Activated CD8-positive, alpha-beta T cell treated with anti-CD3 and anti-CD28 coated beads for 36 hours (primary cell): Measurements from ENCODE around the gene ADISSP. TPM values are rescaled to one million over a fixed set of nuclear protein-coding genes. Genes with fewer than 3 reads are reported as not detected.

Experiments used
- ATAC-seq: fragments of 200-7000 bp; cut with Tn5 transposase; one replicate; pipeline ENCODE4 v1.10.0; 2021; ENCODE audit warnings: mild to moderate bottlenecking, moderate library complexity
- CTCF ChIA-PET: fragments of 350-600 bp; sonication (Branson Sonifier 250); formaldehyde crosslinking; loops from one replicate; lab custom pipeline; 2021; ENCODE audit warnings: antibody characterized with exemption; lab: Charles Lee
- POLR2A ChIA-PET: fragments of 350-600 bp; sonication (Branson Sonifier 250); formaldehyde crosslinking; loops from one replicate; lab custom pipeline; 2021; ENCODE audit warnings: antibody characterized with exemption; lab: Charles Lee
- DNase-seq: peaks from one replicate; pipeline ENCODE4 v3.0.0-alpha.2; 2020
- H3K27ac Mint-ChIP-seq: one replicate; pipeline ENCODE4 v1.8.0; 2021; ENCODE audit warnings: mild to moderate bottlenecking, mixed read lengths
- H3K27me3 Mint-ChIP-seq: one replicate; pipeline ENCODE4 v1.8.0; 2021; ENCODE audit warnings: mixed read lengths
- H3K36me3 Mint-ChIP-seq: one replicate; pipeline ENCODE4 v1.8.0; 2021; ENCODE audit warnings: low read depth, mixed read lengths
- H3K4me1 Mint-ChIP-seq: one replicate; pipeline ENCODE4 v1.8.0; 2021; ENCODE audit warnings: low read depth, mixed read lengths
- H3K4me3 Mint-ChIP-seq: one replicate; pipeline ENCODE4 v1.8.0; 2021; ENCODE audit warnings: mild to moderate bottlenecking, moderate library complexity, mixed read lengths
- H3K9me3 Mint-ChIP-seq: one replicate; pipeline ENCODE4 v1.8.0; 2021; ENCODE audit warnings: mixed read lengths
- CTCF ChIP-seq: fragments of 200-600 bp; IDR thresholded peaks from one replicate; pipeline ENCODE4 v1.8.0; 2022; ENCODE audit warnings: antibody characterized with exemption, mild to moderate bottlenecking
- intact Hi-C: fragments of 100-400 bp; cut with micrococcal nuclease; formaldehyde crosslinking; loops from one replicate; pipeline ENCODE4 v1.10.0; 2022
- total RNA-seq, 2 experiments: library from RNA; stranded (reverse); gene quantifications; one replicate each; pipeline ENCODE4 v1.2.3, GENCODE V29; 2021

ADISSP gene
- 10 to 100 TPM; 62.5 to 66.6 TPM for total RNA-seq

GRCh38 chr20:3767427-3768341, at the start of gene ADISSP:
Gene ADISSP (minus strand): TSS chr20:3767753. CDS start chr20:3760100, 7,653 bp downstream.
- ChIA-PET POLR2A (interaction anchor here (0.7 to 3.4 kb wide), 16 partner anchors 10 to 411 kb away, joined by 3 to 32 read pairs (median 4); partner anchors contain the start of genes AP5S1, CENPB and MAVS), CTCF (interaction anchor here (0.6 to 4.3 kb wide), 18 partner anchors 8 to 225 kb away, joined by 3 to 30 read pairs (median 3); partner anchors contain the start of genes AP5S1, CENPB and SPEF1)
- Mint-ChIP-seq H3K36me3 (no peaks in the 10 kb centered on the region), H3K27ac (peak within 1 kb of the TSS; percentile 95), H3K9me3 (no peaks in the 10 kb centered on the region), H3K4me1 (peaks cover 26% of the 10 kb centered on the region), H3K27me3 (no peaks in the 10 kb centered on the region), H3K4me3 (peak within 1 kb of the TSS; percentile 87)
- peak; percentile 91 for ATAC-seq
- TF ChIP-seq CTCF, result no peak
- intact Hi-C loops, result no loop called here
- peak; percentile 99 for DNase-seq

- Mint-ChIP-seq H3K9me3 (no peaks in the 10 kb centered on the region), H3K4me1 (peaks cover 62% of the 10 kb centered on the region), H3K4me3 (no peak overlapping the region), H3K27me3 (no peaks in the 10 kb centered on the region), H3K36me3 (no peaks in the 10 kb centered on the region), H3K27ac (peak overlapping the region; percentile 86)
- ATAC-seq (peak; percentile 20), DNase-seq (peak; percentile 75)
- CTCF ChIA-PET, result interaction anchor here (0.9 to 1.5 kb wide), 3 partner anchors 26 to 39 kb away, joined by 3 to 12 read pairs (median 3); partner anchors contain the start of gene CENPB
- no peak for TF ChIP-seq CTCF
- POLR2A ChIA-PET, result interaction anchor here (0.6 to 2.6 kb wide), 6 partner anchors 11 to 1368 kb away, joined by 3 to 15 read pairs (median 6); partner anchors contain the start of genes CDC25B and CENPB
- intact Hi-C loops, result no loop called here
Observed at GRCh38 chr20:3815703-3816315, 48.3 kb upstream of the ADISSP start.

GRCh38 chr20:3814928-3815495, 47.5 kb upstream of the ADISSP start:
- ATAC-seq (no peak), DNase-seq (no peak)
- TF ChIP-seq CTCF, result no peak
- Mint-ChIP-seq H3K4me1 (peaks cover 66% of the 10 kb centered on the region), H3K4me3 (no peak overlapping the region), H3K36me3 (no peaks in the 10 kb centered on the region), H3K27me3 (no peaks in the 10 kb centered on the region), H3K9me3 (no peaks in the 10 kb centered on the region), H3K27ac (peak overlapping the region; percentile 52)
- CTCF ChIA-PET, result interaction anchor here (0.9 to 4.5 kb wide), 4 partner anchors 25 to 47 kb away, joined by 3 to 25 read pairs (median 10); partner anchors contain the start of genes ADISSP and CENPB
- intact Hi-C loops, result no loop called here
- POLR2A ChIA-PET, result interaction anchor here (1.0 to 2.6 kb wide), 5 partner anchors 10 to 37 kb away, joined by 3 to 15 read pairs (median 10); partner anchors contain the start of genes CDC25B and CENPB

GRCh38 chr20:3813848-3814581, 46.5 kb upstream of the ADISSP start:
- DNase-seq (peak; percentile 80), ATAC-seq (peak; percentile 17)
- intact Hi-C loops, result no loop called here
- CTCF ChIA-PET, result interaction anchor here (0.9 to 4.5 kb wide), 6 partner anchors 14 to 64 kb away, joined by 3 to 25 read pairs (median 5); partner anchors contain the start of genes ADISSP, CDC25B and CENPB
- H3K27ac Mint-ChIP-seq, result peak overlapping the region; percentile 74
- TF ChIP-seq CTCF, result no peak
- no peak overlapping the region for H3K4me3 Mint-ChIP-seq
- H3K36me3 Mint-ChIP-seq, result no peaks in the 10 kb centered on the region
- POLR2A ChIA-PET, result interaction anchor here (0.8 to 4.6 kb wide), 5 partner anchors 9 to 47 kb away, joined by 3 to 42 read pairs (median 4); partner anchors contain the start of genes ADISSP, CDC25B and CENPB
- no peaks in the 10 kb centered on the region for H3K27me3 Mint-ChIP-seq
- H3K4me1 Mint-ChIP-seq, result peaks cover 60% of the 10 kb centered on the region
- no peaks in the 10 kb centered on the region for H3K9me3 Mint-ChIP-seq
